HepG2 (cell line): ENCODE measurements around the gene VAV2. TPM values are rescaled to one million over a fixed set of nuclear protein-coding genes. Genes with fewer than 3 reads are reported as not detected.
A peak's percentile ranks its signal among the peaks of the same experiment; 100 is the strongest.

Experiments used
- AGO2 ChIP-seq: fragments of 200-400 bp; formaldehyde crosslinking; optimal IDR thresholded peaks from 2 replicates; pipeline ENCODE3; 2017; ENCODE audit warnings: mild to moderate bottlenecking, low read depth, low read length, moderate library complexity
- ATF7 ChIP-seq, 2 experiments: fragments of 450-650 bp in 1 of 2; sonication (generic) in 1 of 2; formaldehyde crosslinking in 1 of 2; IDR thresholded peaks; 2 replicates each; pipeline versions ENCODE4 v1.4.0 to v1.6.1; 2016 to 2020; ENCODE audit warnings: antibody characterized with exemption in 1 of 2, mild to moderate bottlenecking in 1 of 2, missing genetic modification reagents in 1 of 2
- EZH2 ChIP-seq: conservative IDR thresholded peaks from 2 replicates; pipeline ENCODE4 v1.6.1; 2012; ENCODE audit warnings: mild to moderate bottlenecking, low read depth, low read length, moderate library complexity
- FOXC1 ChIP-seq: sonication (generic); formaldehyde crosslinking; IDR thresholded peaks from 2 replicates; pipeline ENCODE4 v1.8.0; 2022; ENCODE audit warnings: mild to moderate bottlenecking, missing genetic modification reagents, borderline replicate concordance
- HDAC1 ChIP-seq: sonication (generic); formaldehyde crosslinking; IDR thresholded peaks from 2 replicates; pipeline ENCODE4 v1.5.1; 2020; ENCODE audit warnings: mild to moderate bottlenecking, missing genetic modification reagents
- HMGA1 ChIP-seq: sonication (generic); formaldehyde crosslinking; conservative IDR thresholded peaks from 2 replicates; pipeline ENCODE4 v1.4.0; 2020; ENCODE audit warnings: missing genetic modification reagents
- MEIS2 ChIP-seq: sonication (generic); formaldehyde crosslinking; IDR thresholded peaks from 2 replicates; pipeline ENCODE4 v1.9.0; 2021; ENCODE audit warnings: mild to moderate bottlenecking, missing genetic modification reagents
- PBX3 ChIP-seq: sonication (generic); formaldehyde crosslinking; IDR thresholded peaks from 2 replicates; pipeline ENCODE4 v1.8.1; 2023; ENCODE audit warnings: missing genetic modification reagents, inconsistent platforms, borderline replicate concordance
- RARA ChIP-seq: IDR thresholded peaks from 2 replicates; pipeline ENCODE4 v1.6.1; 2016; ENCODE audit warnings: missing genetic modification reagents, missing compliant biosample characterization
- SAP130 ChIP-seq: IDR thresholded peaks from 2 replicates; pipeline ENCODE4 v1.6.1; 2016; ENCODE audit warnings: low read depth
- SRSF4 ChIP-seq: fragments of 200-400 bp; formaldehyde crosslinking; IDR thresholded peaks from one replicate; pipeline ENCODE4 v1.6.1; 2018; ENCODE audit warnings: mild to moderate bottlenecking, low read depth, low read length, moderate library complexity; ENCODE audit not compliant: poor library complexity, severe bottlenecking
- TBP ChIP-seq: sonication (generic); formaldehyde crosslinking; IDR thresholded peaks from 2 replicates; pipeline ENCODE4 v1.5.0; 2020; ENCODE audit warnings: missing genetic modification reagents
- USF2 ChIP-seq, 2 experiments: sonication (generic) in 1 of 2; formaldehyde crosslinking in 1 of 2; IDR thresholded peaks; 2 replicates each; pipeline versions ENCODE4 v1.5.1 to v1.6.1; 2011 to 2020; ENCODE audit warnings: borderline replicate concordance in 1 of 2, low read depth in 1 of 2, low read length in 1 of 2, mild to moderate bottlenecking in 1 of 2, missing genetic modification reagents in 1 of 2, moderate library complexity in 1 of 2
- ZFP41 ChIP-seq: sonication (generic); formaldehyde crosslinking; IDR thresholded peaks from 2 replicates; pipeline ENCODE4 v1.4.0; 2020; ENCODE audit warnings: mild to moderate bottlenecking, missing genetic modification reagents, borderline replicate concordance
- ZFP82 ChIP-seq: sonication (generic); formaldehyde crosslinking; IDR thresholded peaks from 2 replicates; pipeline ENCODE4 v1.5.1; 2020; ENCODE audit warnings: mild to moderate bottlenecking, missing genetic modification reagents, borderline replicate concordance
- ZMYM2 ChIP-seq: sonication (generic); formaldehyde crosslinking; IDR thresholded peaks from 2 replicates; pipeline ENCODE4 v1.8.0; 2022; ENCODE audit warnings: mild to moderate bottlenecking, missing genetic modification reagents
- ZNF138 ChIP-seq: sonication (generic); formaldehyde crosslinking; IDR thresholded peaks from 2 replicates; pipeline ENCODE4 v1.5.0; 2020; ENCODE audit warnings: mild to moderate bottlenecking, low read depth, missing genetic modification reagents
- ZNF224 ChIP-seq: sonication (generic); formaldehyde crosslinking; IDR thresholded peaks from 2 replicates; pipeline ENCODE4 v1.5.0; 2020; ENCODE audit warnings: mild to moderate bottlenecking, missing genetic modification reagents
- ZNF234 ChIP-seq: sonication (generic); formaldehyde crosslinking; conservative IDR thresholded peaks from 2 replicates; pipeline ENCODE4 v1.5.1; 2020; ENCODE audit warnings: mild to moderate bottlenecking, missing genetic modification reagents
- ZNF280B ChIP-seq: sonication (generic); formaldehyde crosslinking; IDR thresholded peaks from 2 replicates; pipeline ENCODE4 v1.5.0; 2020; ENCODE audit warnings: missing genetic modification reagents, mild to moderate bottlenecking, borderline replicate concordance
- ZNF501 ChIP-seq: sonication (generic); formaldehyde crosslinking; IDR thresholded peaks from 2 replicates; pipeline ENCODE4 v1.5.1; 2020; ENCODE audit warnings: mild to moderate bottlenecking, moderate library complexity, missing genetic modification reagents
- ZNF577 ChIP-seq: sonication (generic); formaldehyde crosslinking; IDR thresholded peaks from 2 replicates; pipeline ENCODE4 v1.4.0; 2020; ENCODE audit warnings: mild to moderate bottlenecking, low read depth, missing genetic modification reagents, borderline replicate concordance
- ZNF580 ChIP-seq: IDR thresholded peaks from 2 replicates; pipeline ENCODE4 v1.6.1; 2016; ENCODE audit warnings: low read depth, borderline replicate concordance
- ZNF703 ChIP-seq: sonication (generic); formaldehyde crosslinking; IDR thresholded peaks from 2 replicates; pipeline ENCODE4 v1.5.1; 2020; ENCODE audit warnings: missing genetic modification reagents, mild to moderate bottlenecking, moderate library complexity, borderline replicate concordance
- polyA plus RNA-seq, 8 experiments: library from polyadenylated mRNA; depleted of rRNA in 3 of 8; stranded (reverse) in 7 of 8; unstranded in 1 of 8; fragments of >200 nt; fragmentation: Illumina TruSeq in 4 of 8; extraction: Trizol in 4 of 8; gene quantifications; 2 replicates each; pipeline versions ENCODE4 v1.2.1 to v1.2.3, GENCODE V29; 2011 to 2016; ENCODE audit warnings: low read depth in 4 of 8, missing spikeins in 1 of 8, mixed read lengths in 1 of 8; ENCODE audit not compliant: insufficient read depth in 1 of 8
- total RNA-seq, 5 experiments: library from RNA; depleted of rRNA; stranded (reverse); fragments of >200 nt; fragmentation: Illumina TruSeq; extraction: Trizol; gene quantifications; 2 replicates each; pipeline ENCODE4 v1.2.3, GENCODE V29; 2016; ENCODE audit warnings: low read depth in 1 of 5

The VAV2 gene
- total and polyA plus RNA-seq, 2 of the 13 experiments (the other 11 are each of a cell fraction or from before 2014, with no cell fraction given): 22.5 to 22.9 TPM

GRCh38 chr9:134004131-134004873 lies 12.2 kb upstream of the VAV2 start (continued):
- TF ChIP-seq SAP130 (CRISPR knock-in tag) (peak; percentile 54), ZMYM2 (CRISPR knock-in tag) (no peak), PBX3 (no peak), ZFP41 (CRISPR knock-in tag) (no peak), ATF7 (IDR thresholded peaks at IDR 0.05) (no peak), ATF7 (CRISPR knock-in tag; IDR thresholded peaks at IDR 0.05) (no peak), ZNF280B (CRISPR knock-in tag) (no peak; the same call in 1 of the 2 replicates), RARA (CRISPR knock-in tag) (no peak), HMGA1 (no peak), MEIS2 (CRISPR knock-in tag) (no peak), ZNF224 (0 out of 2 replicates have a peak, but pooled peaks have one; percentile 37), ZNF577 (CRISPR knock-in tag) (no peak), SRSF4 (no peak), EZH2 (no peak), USF2 (IDR thresholded peaks at IDR 0.05; ENCODE audit: low read depth, low read length) (peak; percentile 61), USF2 (CRISPR knock-in tag; IDR thresholded peaks at IDR 0.05; ENCODE audit: borderline replicate concordance) (peak; percentile 91; the same call in 1 of the 2 replicates), AGO2 (no peak), FOXC1 (peak; percentile 57; the same call in 1 of the 2 replicates), HDAC1 (CRISPR knock-in tag) (peak; percentile 26; the same call in 1 of the 2 replicates), TBP (CRISPR knock-in tag) (no peak), ZNF234 (no peak), ZFP82 (CRISPR knock-in tag) (no peak), ZNF138 (CRISPR knock-in tag) (no peak), ZNF580 (no peak), ZNF703 (CRISPR knock-in tag) (no peak), ZNF501 (no peak)
